H4 (cell line): ENCODE measurements around the gene NT5DC4. TPM values are rescaled to one million over a fixed set of nuclear protein-coding genes. Genes with fewer than 3 reads are reported as not detected.

Experiments used
- DNase-seq: peaks from one replicate; pipeline ENCODE4 v3.0.0-alpha.2; 2015; ENCODE audit warnings: low spot score
- total RNA-seq: library from RNA; depleted of rRNA; stranded (reverse); fragments of >200 nt; shearing (Covaris generic); gene quantifications from 2 replicates; pipeline ENCODE4 v1.2.3, GENCODE V29; 2014

The NT5DC4 gene
- total RNA-seq, 1 experiment from 2014 or later, result not detected

- DNase-seq, result no peak
Measured at GRCh38 chr2:112723547-112723940, 2.7 kb downstream of the NT5DC4 start.

- DNase-seq, result no peak
Measured at GRCh38 chr2:112723995-112724394, 3.2 kb downstream of the NT5DC4 start.

GRCh38 chr2:112724591-112725525 is 4.0 kb downstream of the NT5DC4 start:
- DNase-seq, result no peak

GRCh38 chr2:112725545-112726457 is 5.0 kb downstream of the NT5DC4 start:
- DNase-seq, result no peak

GRCh38 chr2:112726487-112727190 is 5.8 kb downstream of the NT5DC4 start:
- peak; percentile 87 for DNase-seq

GRCh38 chr2:112727276-112728028 is 6.6 kb downstream of the NT5DC4 start:
- no peak for DNase-seq

GRCh38 chr2:112728029-112728362 is 7.2 kb downstream of the NT5DC4 start:
- no peak for DNase-seq

- DNase-seq, result no peak
Measured at GRCh38 chr2:112728378-112729175, 7.8 kb downstream of the NT5DC4 start.

- DNase-seq, result no peak
Measured at GRCh38 chr2:112730216-112730615, 9.4 kb downstream of the NT5DC4 start.

GRCh38 chr2:112730791-112731190 is 10.0 kb downstream of the NT5DC4 start:
- no peak for DNase-seq

GRCh38 chr2:112731479-112731878 is 10.7 kb downstream of the NT5DC4 start:
- DNase-seq, result no peak

- DNase-seq, result no peak
Measured at GRCh38 chr2:112733456-112733855, 12.6 kb downstream of the NT5DC4 start.

GRCh38 chr2:112733871-112734270 is 13.1 kb downstream of the NT5DC4 start:
- no peak for DNase-seq

- no peak for DNase-seq
Measured at GRCh38 chr2:112737542-112738232, 16.9 kb downstream of the NT5DC4 start.

GRCh38 chr2:112740527-112740926 is 19.7 kb downstream of the NT5DC4 start:
- no peak for DNase-seq

- DNase-seq, result peak; percentile 67
Measured at GRCh38 chr2:112749755-112750559, 29.1 kb downstream of the NT5DC4 start.

GRCh38 chr2:112750560-112750843 is 29.7 kb downstream of the NT5DC4 start:
- DNase-seq, result no peak

- DNase-seq, result no peak
Measured at GRCh38 chr2:112751451-112752197, 30.8 kb downstream of the NT5DC4 start.
